HCT116 (cell line): Measurements from ENCODE around the gene ECSCR. TPM values are rescaled to one million over a fixed set of nuclear protein-coding genes. Genes with fewer than 3 reads are reported as not detected.

ENCODE experiments used
- ATAC-seq: fragments of 200-7000 bp; cut with Tn5 transposase; 2 replicates; pipeline ENCODE4 v1.9.1; 2020; ENCODE audit warnings: mild to moderate bottlenecking, moderate library complexity
- BruUV-seq: library from RNA; stranded (reverse); fragments of 400-500 nt; replicated peaks from 2 replicates; lab custom pipeline; 2021; lab: Mats Ljungman, UMichigan
- CTCF ChIA-PET: fragments of 300-600 bp; sonication (Branson Sonifier 250); formaldehyde crosslinking; loops from one replicate; lab custom pipeline; 2021; ENCODE audit warnings: antibody characterized with exemption; lab: Charles Lee
- POLR2A ChIA-PET: fragments of 300-600, 350-600 bp; sonication (Branson Sonifier 250); formaldehyde crosslinking; loops from one replicate; lab custom pipeline; 2021; ENCODE audit warnings: antibody characterized with exemption; lab: Charles Lee
- RAD21 ChIA-PET, 2 experiments: fragments of 300-600 bp; sonication (Branson Sonifier 250); formaldehyde crosslinking; loops; one replicate each; lab custom pipeline; 2023; ENCODE audit warnings: low total read pairs in 2 of 2; ENCODE audit not compliant: uncharacterized antibody in 2 of 2, unreplicated experiment in 2 of 2, low non-redundant PET in 1 of 2; lab: Charles Lee
- DNase-seq: peaks from one replicate; pipeline ENCODE4 v3.0.0-alpha.2; 2010; ENCODE audit warnings: low read depth, low spot score
- H2AFZ ChIP-seq: fragments of 200-600 bp; shearing (Covaris generic), sonication (generic); 2 replicates; pipeline ENCODE4 v1.6.1; 2017; ENCODE audit warnings: low read depth, mixed run types, mixed read lengths, antibody characterized with exemption, low read length; ENCODE audit not compliant: poor library complexity, severe bottlenecking
- H3K27ac ChIP-seq: 2 replicates; pipeline ENCODE4 v1.5.1; 2012; ENCODE audit warnings: low read depth, low read length
- H3K27me3 ChIP-seq: fragments of 200-600 bp; sonication (generic); 2 replicates; pipeline ENCODE4 v1.6.1; 2016; ENCODE audit warnings: mixed run types, low read length, mixed read lengths; ENCODE audit not compliant: insufficient read depth
- H3K36me3 ChIP-seq, 2 experiments: fragments of 200-500 bp in 1 of 2; fragments of 200-600 bp in 1 of 2; sonication (Bioruptor generic) in 1 of 2; sonication (generic) in 1 of 2; 2 replicates each; pipeline versions ENCODE4 v1.5.1 to v1.6.1; 2014 to 2016; ENCODE audit warnings: low read length in 2 of 2, inconsistent platforms in 1 of 2, mixed read lengths in 1 of 2, mixed run types in 1 of 2; ENCODE audit not compliant: insufficient read depth in 2 of 2, control insufficient read depth in 1 of 2
- H3K4me1 ChIP-seq, 2 experiments: fragments of 200-600 bp in 1 of 2; sonication (generic) in 1 of 2; 2 replicates each; pipeline versions ENCODE4 v1.5.1 to v1.6.1; 2012 to 2017; ENCODE audit warnings: low read length in 2 of 2, inconsistent platforms in 1 of 2, mild to moderate bottlenecking in 1 of 2, mixed read lengths in 1 of 2, mixed run types in 1 of 2, moderate library complexity in 1 of 2; ENCODE audit not compliant: insufficient read depth in 2 of 2, control insufficient read depth in 1 of 2
- H3K4me2 ChIP-seq: fragments of 200-600 bp; sonication (generic); 2 replicates; pipeline ENCODE4 v1.6.1; 2017; ENCODE audit warnings: mixed run types, low read length, mixed read lengths
- H3K4me3 ChIP-seq, 2 experiments: fragments of 200-600 bp in 1 of 2; sonication (generic) in 1 of 2; replicated peaks in 1 of 2; 2 replicates each; pipeline ENCODE4 v1.5.1; 2011 to 2016; ENCODE audit warnings: low read length in 2 of 2, control low read depth in 1 of 2, low read depth in 1 of 2, mild to moderate bottlenecking in 1 of 2, mixed read lengths in 1 of 2, mixed run types in 1 of 2
- H3K79me2 ChIP-seq: fragments of 200-600 bp; sonication (generic); 2 replicates; pipeline ENCODE4 v1.6.1; 2017; ENCODE audit warnings: mild to moderate bottlenecking, mixed run types, low read length, moderate library complexity, mixed read lengths; ENCODE audit not compliant: insufficient read depth
- H3K9ac ChIP-seq: fragments of 200-600 bp; sonication (generic); 2 replicates; pipeline ENCODE4 v1.6.1; 2016; ENCODE audit warnings: low read length, mixed read lengths
- H3K9me2 ChIP-seq: fragments of 200-600 bp; sonication (generic), shearing (Covaris generic); 2 replicates; pipeline ENCODE4 v1.6.1; 2017; ENCODE audit warnings: mixed run types, mild to moderate bottlenecking, moderate library complexity; ENCODE audit not compliant: insufficient read depth
- H3K9me3 ChIP-seq, 2 experiments: fragments of 200-500 bp in 1 of 2; fragments of 200-600 bp in 1 of 2; sonication (Bioruptor generic) in 1 of 2; sonication (generic) in 1 of 2; 2 replicates each; pipeline ENCODE4 v1.6.1; 2014 to 2017; ENCODE audit warnings: low read length in 2 of 2, mixed read lengths in 2 of 2, inconsistent platforms in 1 of 2, low read depth in 1 of 2, mild to moderate bottlenecking in 1 of 2, mixed run types in 1 of 2, moderate library complexity in 1 of 2; ENCODE audit not compliant: control insufficient read depth in 1 of 2, insufficient read depth in 1 of 2
- H4K20me1 ChIP-seq: fragments of 200-600 bp; sonication (generic), shearing (Covaris generic); 2 replicates; pipeline ENCODE4 v1.6.1; 2017; ENCODE audit warnings: mixed run types, mild to moderate bottlenecking, moderate library complexity; ENCODE audit not compliant: insufficient read depth
- ATF3 ChIP-seq: IDR thresholded peaks from 2 replicates; pipeline ENCODE4 v1.6.1; 2012
- CBX3 ChIP-seq: IDR thresholded peaks from 2 replicates; pipeline ENCODE4 v1.6.1; 2012; ENCODE audit warnings: low read depth
- CEBPB ChIP-seq: IDR thresholded peaks from 2 replicates; pipeline ENCODE4 v1.6.1; 2012; ENCODE audit warnings: low read depth
- EGR1 ChIP-seq: IDR thresholded peaks from 2 replicates; pipeline ENCODE4 v1.6.1; 2012; ENCODE audit warnings: low read depth
- FOSL1 ChIP-seq: IDR thresholded peaks from 2 replicates; pipeline ENCODE4 v1.6.1; 2012; ENCODE audit warnings: low read depth
- RAD21 ChIP-seq: IDR thresholded peaks from 2 replicates; pipeline ENCODE4 v1.6.1; 2012; ENCODE audit warnings: low read depth, mild to moderate bottlenecking
- REST ChIP-seq: IDR thresholded peaks from 2 replicates; pipeline ENCODE4 v1.6.1; 2012; ENCODE audit warnings: low read depth
- SIN3A ChIP-seq: IDR thresholded peaks from 2 replicates; pipeline ENCODE4 v1.6.1; 2012; ENCODE audit warnings: low read depth
- SRF ChIP-seq: IDR thresholded peaks from 2 replicates; pipeline ENCODE4 v1.6.1; 2012; ENCODE audit warnings: low read depth
- YY1 ChIP-seq: IDR thresholded peaks from 2 replicates; pipeline ENCODE4 v1.6.1; 2011; ENCODE audit warnings: low read length, low read depth, moderate library complexity, mild to moderate bottlenecking; ENCODE audit not compliant: insufficient replicate concordance; ENCODE audit errors: extremely low read depth
- ZBTB33 ChIP-seq: IDR thresholded peaks from 2 replicates; pipeline ENCODE4 v1.6.1; 2011; ENCODE audit warnings: mild to moderate bottlenecking, low read length, moderate library complexity; ENCODE audit not compliant: insufficient replicate concordance; ENCODE audit errors: extremely low read depth
- ZNF274 ChIP-seq: fragments of 200-500 bp; sonication (Bioruptor generic); IDR thresholded peaks from 2 replicates; pipeline ENCODE4 v1.6.1; 2014; ENCODE audit warnings: mild to moderate bottlenecking, low read depth, low read length, inconsistent platforms
- intact Hi-C: fragments of 100-400 bp; cut with micrococcal nuclease; formaldehyde crosslinking; loops from 2 replicates; pipeline ENCODE4 v1.10.0; 2022
- total RNA-seq: library from RNA; stranded (reverse); gene quantifications from one replicate; pipeline ENCODE4 v1.2.1, GENCODE V29; 2021; ENCODE audit not compliant: unreplicated experiment

ECSCR gene
- total RNA-seq, 1 experiment from 2014 or later, result not detected

GRCh38 chr5:139501381-139501780 lies 38.8 kb upstream of the ECSCR start:
- H3K4me3 ChIP-seq, result no peak overlapping the region
- CTCF ChIA-PET, result no interaction called here
- no peaks in the 10 kb centered on the region for H3K79me2 ChIP-seq
- DNase-seq, result no peak
- ATAC-seq, result no peak
- no peaks in the 10 kb centered on the region for H3K9me3 ChIP-seq
- no peak overlapping the region for H3K9ac ChIP-seq
- TF ChIP-seq FOSL1, result no peak
- no peak for TF ChIP-seq EGR1
- no peak for TF ChIP-seq REST
- no peak for TF ChIP-seq RAD21
- TF ChIP-seq ATF3, result no peak
- TF ChIP-seq SRF, result no peak
- TF ChIP-seq CBX3, result no peak
- TF ChIP-seq ZNF274, result no peak
- TF ChIP-seq ZBTB33, result no peak
- no peak for TF ChIP-seq YY1
- TF ChIP-seq CEBPB, result no peak
- no peak for TF ChIP-seq SIN3A
- no peaks in the 10 kb centered on the region for H3K36me3 ChIP-seq
- no peaks in the 10 kb centered on the region for H3K9me2 ChIP-seq
- RAD21 ChIA-PET, result interaction anchor here in 1 of 2 experiments (0.7 kb wide), 1 partner anchor 248 kb away, joined by 3 read pairs; no protein-coding TSS in a partner anchor
- no peak overlapping the region for H2AFZ ChIP-seq
- no peaks in the 10 kb centered on the region for H3K27me3 ChIP-seq
- no peak overlapping the region for H3K4me2 ChIP-seq
- H3K4me1 ChIP-seq, result peaks cover 0 to 1% of the 10 kb centered on the region in 2 experiments; a peak in 2 of 4 replicates
- POLR2A ChIA-PET, result no interaction called here
- BruUV-seq, result no TSS peak
- no peak overlapping the region for H3K27ac ChIP-seq
- H4K20me1 ChIP-seq, result no peaks in the 10 kb centered on the region
- intact Hi-C loops, result no loop called here
